Measurements from ENCODE around the gene DPM2. TPM values are rescaled to one million over a fixed set of nuclear protein-coding genes. Genes with fewer than 3 reads are reported as not detected.

The DPM2 gene
- total RNA-seq, 5 donors from 2014 or later (not counting 1 experiment from before 2014, with no cell fraction given) = 32.3 to 66.5 (median 60.5) TPM

DNA sequence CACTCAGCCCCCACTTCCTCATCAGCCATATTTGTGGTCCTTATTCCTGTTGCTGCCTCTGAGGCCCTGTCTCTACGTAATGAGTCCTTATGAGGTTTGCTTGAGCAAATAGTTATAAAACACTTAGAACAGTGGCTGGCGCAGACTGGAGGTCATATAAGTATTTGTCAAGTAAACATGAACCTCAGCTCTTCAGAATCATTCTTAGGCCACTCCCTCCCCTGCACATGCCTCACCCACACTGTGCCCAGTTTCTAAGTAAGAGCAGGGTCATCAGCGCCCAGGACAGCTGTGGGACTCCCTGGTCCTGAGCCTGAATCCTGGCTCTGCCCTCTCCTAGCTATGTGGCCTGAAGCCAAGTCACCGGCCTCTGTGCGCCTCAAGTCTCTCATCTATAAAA lies 24.8 kb downstream of the DPM2 start:
- H3K9me3 Mint-ChIP-seq = no peaks in the 10 kb centered on the region
- no peak overlapping the region for H3K27ac Mint-ChIP-seq
- Histone ChIP-seq H3K27ac (ENCODE audit: low read length) (no peak overlapping the region), H3K27me3 (replicated peaks in 1 of 2; ENCODE audit: control insufficient read depth in 2 of 2, extremely low read depth in 1 of 2, insufficient read depth in 2 of 2, low read length in 1 of 2) (no peaks in the 10 kb centered on the region), H3K4me1 (ENCODE audit: control insufficient read depth in 1 of 2, extremely low read depth in 1 of 2, insufficient read depth in 2 of 2, low read length in 2 of 2) (peaks cover 16 to 45% of the 10 kb centered on the region in 2 experiments), H3K4me3 (ENCODE audit: control insufficient read depth in 1 of 2, extremely low read depth in 1 of 2, low read length in 1 of 2) (no peak overlapping the region), H3K36me3 (ENCODE audit: control insufficient read depth in 2 of 2, extremely low read depth in 1 of 2, insufficient read depth in 1 of 2, low read length in 1 of 2) (peaks cover 5 to 28% of the 10 kb centered on the region in 2 donors), H3K9me3 (no peaks in the 10 kb centered on the region)
- DNase-seq = no peak
- H3K4me3 Mint-ChIP-seq = no peak overlapping the region
- ChIA-PET CTCF (interaction anchor here (1.0 to 1.7 kb wide), 2 partner anchors 10 to 178 kb away, joined by 3 to 4 read pairs; partner anchors contain the start of gene TOR2A (in 1 of the 2)), POLR2A (no interaction called here)
- H3K27me3 Mint-ChIP-seq = no peaks in the 10 kb centered on the region
- ATAC-seq (replicated peaks in 1 of 4) = no peak
- peaks cover 23% of the 10 kb centered on the region for H3K36me3 Mint-ChIP-seq
- H3K4me1 Mint-ChIP-seq = peaks cover 32 to 45% (median 42%) of the 10 kb centered on the region in 3 donors
- WGBS (ENCODE audit: insufficient coverage) = 100% methylated on average over 2 of the region's 5 CpGs

DNA sequence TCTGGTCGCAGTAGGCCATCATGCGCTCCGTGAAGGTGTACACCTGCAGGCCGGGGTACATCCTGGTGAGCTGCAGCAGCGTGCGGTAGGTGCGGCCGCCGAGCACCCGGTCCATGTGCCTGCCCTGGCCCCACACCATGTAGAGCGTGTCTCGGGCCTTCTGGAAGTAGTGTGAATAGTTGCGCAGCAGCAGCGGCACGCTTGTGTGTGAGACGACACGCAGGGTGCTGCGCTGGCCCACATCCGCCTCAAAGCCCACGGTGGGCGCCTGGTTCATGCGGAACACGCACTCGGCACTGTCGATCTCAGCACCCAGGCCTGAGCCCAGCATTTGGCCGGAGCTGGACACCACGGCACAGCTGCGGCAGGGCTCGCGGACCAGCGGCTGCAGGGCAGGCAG lies 25.4 kb downstream of the DPM2 start:
- Mint-ChIP-seq H3K4me1 (peaks cover 27 to 41% (median 40%) of the 10 kb centered on the region in 3 donors), H3K36me3 (peaks cover 23% of the 10 kb centered on the region), H3K9me3 (no peaks in the 10 kb centered on the region), H3K4me3 (no peak overlapping the region), H3K27ac (peak overlapping the region in 1 of 2 donors; percentile 87), H3K27me3 (no peaks in the 10 kb centered on the region)
- ATAC-seq (replicated peaks in 1 of 4) (no peak), DNase-seq (no peak)
- peaks cover 11 to 45% of the 10 kb centered on the region in 2 experiments for H3K4me1 ChIP-seq (ENCODE audit: control insufficient read depth in 1 of 2, extremely low read depth in 1 of 2, insufficient read depth in 2 of 2, low read length in 2 of 2)
- 97% methylated on average over 31 of the region's 31 CpGs for WGBS (ENCODE audit: insufficient coverage)
- H3K36me3 ChIP-seq (ENCODE audit: control insufficient read depth in 2 of 2, extremely low read depth in 1 of 2, insufficient read depth in 1 of 2, low read length in 1 of 2) = peaks cover 5 to 28% of the 10 kb centered on the region in 2 donors
- H3K27ac ChIP-seq (ENCODE audit: low read length) = no peak overlapping the region
- H3K9me3 ChIP-seq = no peaks in the 10 kb centered on the region
- ChIA-PET POLR2A (no interaction called here), CTCF (interaction anchor here in 1 of 2 donors (1.7 kb wide), 1 partner anchor 177 kb away, joined by 3 read pairs; the partner anchor contains the start of gene TOR2A)
- no peak overlapping the region for H3K4me3 ChIP-seq (ENCODE audit: control insufficient read depth in 1 of 2, extremely low read depth in 1 of 2, low read length in 1 of 2)
- no peaks in the 10 kb centered on the region for H3K27me3 ChIP-seq (replicated peaks in 1 of 2; ENCODE audit: control insufficient read depth in 2 of 2, extremely low read depth in 1 of 2, insufficient read depth in 2 of 2, low read length in 1 of 2)

DNA sequence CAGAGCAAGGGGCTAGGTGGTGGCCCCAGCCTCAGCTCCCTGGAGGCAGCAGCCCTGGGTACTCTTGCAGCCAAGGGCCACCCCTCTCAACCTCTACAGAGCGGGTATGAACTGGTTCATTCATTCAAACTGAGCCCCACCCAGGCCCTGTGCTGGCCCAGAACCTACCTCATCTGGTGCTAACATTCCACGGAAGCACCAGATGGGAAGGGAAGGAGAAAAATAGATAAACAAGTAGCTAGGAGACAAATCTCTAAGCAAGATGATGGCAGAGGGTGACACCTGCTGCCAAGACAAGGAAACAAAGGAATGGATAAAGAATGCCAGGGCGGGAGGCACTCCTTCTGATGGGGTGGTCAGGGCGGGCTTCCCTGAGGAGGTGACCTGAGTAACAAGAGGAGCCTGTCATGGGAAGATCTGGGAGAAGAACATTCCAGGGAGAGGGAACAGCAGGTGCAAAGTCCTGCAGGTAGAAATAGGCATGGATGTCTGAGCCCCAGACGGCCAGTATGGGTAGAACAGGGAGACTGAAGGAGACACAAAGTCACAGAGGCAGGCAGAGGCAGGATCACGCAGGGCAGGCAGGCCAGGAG lies 26.9 kb downstream of the DPM2 start:
- peaks cover 34 to 47% (median 46%) of the 10 kb centered on the region in 3 donors for H3K4me1 Mint-ChIP-seq
- DNase-seq = no peak
- peak overlapping the region; percentile 36 to 87 for H3K27ac Mint-ChIP-seq
- H3K4me3 Mint-ChIP-seq = peak overlapping the region in 1 of 3 donors; percentile 4
- H3K27me3 ChIP-seq (replicated peaks in 1 of 2; ENCODE audit: control insufficient read depth in 2 of 2, extremely low read depth in 1 of 2, insufficient read depth in 2 of 2, low read length in 1 of 2) = no peaks in the 10 kb centered on the region
- peak overlapping the region; percentile 18 for H3K27ac ChIP-seq (ENCODE audit: low read length)
- H3K36me3 ChIP-seq (ENCODE audit: control insufficient read depth in 2 of 2, extremely low read depth in 1 of 2, insufficient read depth in 1 of 2, low read length in 1 of 2) = peaks cover 5 to 28% of the 10 kb centered on the region in 2 donors
- H3K9me3 Mint-ChIP-seq = no peaks in the 10 kb centered on the region
- H3K27me3 Mint-ChIP-seq = no peaks in the 10 kb centered on the region
- WGBS (ENCODE audit: insufficient coverage) = 76% methylated on average over 4 of the region's 6 CpGs
- ChIA-PET CTCF (interaction anchor here in 1 of 2 donors (0.6 to 1.0 kb wide), 2 partner anchors 110 to 176 kb away, joined by 5 read pairs; partner anchors contain the start of gene TOR2A), POLR2A (no interaction called here)
- H3K9me3 ChIP-seq = no peaks in the 10 kb centered on the region
- peaks cover 8 to 47% of the 10 kb centered on the region in 2 experiments for H3K4me1 ChIP-seq (ENCODE audit: control insufficient read depth in 1 of 2, extremely low read depth in 1 of 2, insufficient read depth in 2 of 2, low read length in 2 of 2)
- no peak for ATAC-seq (replicated peaks in 1 of 4)
- H3K36me3 Mint-ChIP-seq = peaks cover 23% of the 10 kb centered on the region
- no peak overlapping the region for H3K4me3 ChIP-seq (ENCODE audit: control insufficient read depth in 1 of 2, extremely low read depth in 1 of 2, low read length in 1 of 2)

DNA sequence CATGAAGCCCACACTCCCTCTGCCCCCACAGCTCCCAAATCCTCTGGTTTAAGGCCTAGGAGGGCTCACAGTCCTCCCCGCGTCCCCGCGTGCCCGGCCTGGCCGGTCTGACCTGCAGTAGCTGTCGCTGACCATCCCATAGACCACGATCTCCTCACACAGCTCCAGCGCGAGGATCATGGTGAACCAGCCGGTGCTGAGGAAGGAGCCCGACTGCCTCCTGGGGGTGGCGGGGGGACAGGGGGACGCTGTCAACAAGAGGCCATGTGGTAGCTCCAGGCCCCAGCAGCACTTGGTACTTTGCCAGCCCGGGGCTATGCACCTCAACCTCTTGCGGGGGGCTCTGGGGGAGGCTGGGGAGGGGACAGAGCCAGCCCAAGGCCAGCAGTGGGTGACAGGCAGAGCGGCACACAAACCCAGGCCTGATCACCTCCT lies 27.8 kb downstream of the DPM2 start:
- Mint-ChIP-seq H3K27me3 (no peaks in the 10 kb centered on the region), H3K4me3 (no peak overlapping the region), H3K9me3 (no peaks in the 10 kb centered on the region), H3K36me3 (peaks cover 23% of the 10 kb centered on the region), H3K4me1 (peaks cover 34 to 47% (median 46%) of the 10 kb centered on the region in 3 donors), H3K27ac (peak overlapping the region in 1 of 2 donors; percentile 55)
- Histone ChIP-seq H3K4me3 (ENCODE audit: control insufficient read depth in 1 of 2, extremely low read depth in 1 of 2, low read length in 1 of 2) (no peak overlapping the region), H3K9me3 (no peaks in the 10 kb centered on the region), H3K4me1 (ENCODE audit: control insufficient read depth in 1 of 2, extremely low read depth in 1 of 2, insufficient read depth in 2 of 2, low read length in 2 of 2) (peaks cover 10 to 47% of the 10 kb centered on the region in 2 experiments), H3K27me3 (replicated peaks in 1 of 2; ENCODE audit: control insufficient read depth in 2 of 2, extremely low read depth in 1 of 2, insufficient read depth in 2 of 2, low read length in 1 of 2) (no peaks in the 10 kb centered on the region), H3K27ac (ENCODE audit: low read length) (no peak overlapping the region), H3K36me3 (ENCODE audit: control insufficient read depth in 2 of 2, extremely low read depth in 1 of 2, insufficient read depth in 1 of 2, low read length in 1 of 2) (peaks cover 5 to 28% of the 10 kb centered on the region in 2 donors)
- CTCF ChIA-PET = no interaction called here
- POLR2A ChIA-PET = no interaction called here
- ATAC-seq (replicated peaks in 1 of 4) = no peak
- no peak for DNase-seq
- WGBS (ENCODE audit: insufficient coverage) = 92% methylated on average over 14 of the region's 17 CpGs

DNA sequence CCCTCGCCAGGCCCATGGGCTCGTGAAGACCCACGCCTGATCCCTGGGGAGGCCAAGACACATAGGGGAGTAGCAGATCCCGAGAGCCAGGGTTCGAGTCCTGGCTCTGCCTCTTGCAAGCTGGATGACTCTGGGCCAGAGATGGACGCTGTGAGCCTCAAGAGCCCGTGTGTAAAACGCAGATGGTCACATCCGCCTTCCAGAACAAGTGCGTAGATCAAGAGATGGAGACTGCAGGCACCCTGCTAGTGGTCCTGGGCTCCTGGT lies 29.1 kb downstream of the DPM2 start:
- H3K4me1 Mint-ChIP-seq = peaks cover 46 to 52% (median 51%) of the 10 kb centered on the region in 3 donors
- no peak overlapping the region for H3K4me3 ChIP-seq (ENCODE audit: control insufficient read depth in 1 of 2, extremely low read depth in 1 of 2, low read length in 1 of 2)
- ChIA-PET CTCF (no interaction called here), POLR2A (no interaction called here)
- no peaks in the 10 kb centered on the region for H3K27me3 Mint-ChIP-seq
- no peak for ATAC-seq (replicated peaks in 1 of 4)
- no peaks in the 10 kb centered on the region for H3K9me3 ChIP-seq
- peaks cover 21 to 55% of the 10 kb centered on the region in 2 experiments for H3K4me1 ChIP-seq (ENCODE audit: control insufficient read depth in 1 of 2, extremely low read depth in 1 of 2, insufficient read depth in 2 of 2, low read length in 2 of 2)
- 96% methylated on average over 8 of the region's 10 CpGs for WGBS (ENCODE audit: insufficient coverage)
- peaks cover 5 to 27% of the 10 kb centered on the region in 2 donors for H3K36me3 ChIP-seq (ENCODE audit: control insufficient read depth in 2 of 2, extremely low read depth in 1 of 2, insufficient read depth in 1 of 2, low read length in 1 of 2)
- H3K27ac ChIP-seq (ENCODE audit: low read length) = no peak overlapping the region
- H3K27me3 ChIP-seq (replicated peaks in 1 of 2; ENCODE audit: control insufficient read depth in 2 of 2, extremely low read depth in 1 of 2, insufficient read depth in 2 of 2, low read length in 1 of 2) = no peaks in the 10 kb centered on the region
- H3K4me3 Mint-ChIP-seq = no peak overlapping the region
- H3K36me3 Mint-ChIP-seq = peaks cover 18% of the 10 kb centered on the region
- H3K27ac Mint-ChIP-seq = peak overlapping the region in 1 of 2 donors; percentile 61
- H3K9me3 Mint-ChIP-seq = no peaks in the 10 kb centered on the region
- no peak for DNase-seq

DNA sequence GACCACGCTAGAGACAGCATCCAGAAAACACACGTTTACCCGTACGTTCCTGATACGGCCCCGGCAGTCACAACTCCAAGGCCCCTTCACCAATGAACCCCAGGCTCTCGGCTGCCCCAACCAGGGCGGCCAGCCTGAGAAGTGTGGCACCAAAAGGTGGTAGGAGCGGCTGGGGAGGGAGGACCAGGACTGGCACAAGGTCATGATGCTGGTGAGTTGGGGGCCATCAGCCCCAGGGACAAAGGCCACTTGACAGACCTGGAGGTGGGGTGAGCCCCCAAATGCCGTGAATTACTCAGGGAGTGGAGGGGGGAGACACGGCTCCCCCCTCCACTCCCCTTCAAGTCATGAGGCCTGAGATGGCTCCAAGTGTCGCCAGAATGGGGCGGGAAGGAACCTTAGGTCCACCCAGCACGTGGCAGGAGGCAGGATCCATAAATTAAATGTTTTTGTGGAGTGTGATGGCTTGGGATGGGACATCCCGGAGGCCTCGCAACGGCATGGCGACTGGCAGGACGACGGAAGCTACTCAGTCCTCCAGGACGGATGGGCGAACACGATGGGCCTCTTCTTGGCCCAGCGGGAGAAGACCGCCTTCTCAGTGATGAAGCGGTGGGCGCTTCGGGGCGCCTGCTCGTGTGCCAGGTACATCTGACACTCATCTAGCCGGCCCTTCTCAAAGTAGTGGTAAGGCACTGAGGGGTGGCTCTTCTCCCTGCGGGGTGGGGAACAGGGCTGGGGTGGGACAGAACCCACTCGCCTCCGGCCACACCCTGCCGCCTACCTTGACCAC lies 29.6 kb downstream of the DPM2 start:
- POLR2A ChIA-PET = no interaction called here
- 88% methylated on average over 15 of the region's 35 CpGs for WGBS (ENCODE audit: insufficient coverage)

More for the DNA sequence above, 29.6 kb downstream of the DPM2 start:
- peaks cover 26 to 60% of the 10 kb centered on the region in 2 experiments for H3K4me1 ChIP-seq (ENCODE audit: control insufficient read depth in 1 of 2, extremely low read depth in 1 of 2, insufficient read depth in 2 of 2, low read length in 2 of 2)
- H3K27me3 Mint-ChIP-seq = no peaks in the 10 kb centered on the region
- no peak for DNase-seq
- H3K9me3 Mint-ChIP-seq = no peaks in the 10 kb centered on the region
- ATAC-seq (replicated peaks in 1 of 4) = no peak
- H3K4me3 ChIP-seq (ENCODE audit: control insufficient read depth in 1 of 2, extremely low read depth in 1 of 2, low read length in 1 of 2) = no peak overlapping the region
- peaks cover 51 to 57% (median 55%) of the 10 kb centered on the region in 3 donors for H3K4me1 Mint-ChIP-seq
- peaks cover 17% of the 10 kb centered on the region for H3K36me3 Mint-ChIP-seq
- H3K36me3 ChIP-seq (ENCODE audit: control insufficient read depth in 2 of 2, extremely low read depth in 1 of 2, insufficient read depth in 1 of 2, low read length in 1 of 2) = peaks cover 5 to 27% of the 10 kb centered on the region in 2 donors
- H3K27ac ChIP-seq (ENCODE audit: low read length) = peak overlapping the region; percentile 99
- H3K27me3 ChIP-seq (replicated peaks in 1 of 2; ENCODE audit: control insufficient read depth in 2 of 2, extremely low read depth in 1 of 2, insufficient read depth in 2 of 2, low read length in 1 of 2) = no peaks in the 10 kb centered on the region
- no peak overlapping the region for H3K4me3 Mint-ChIP-seq
- CTCF ChIA-PET = no interaction called here
- H3K27ac Mint-ChIP-seq = peak overlapping the region; percentile 99 to 100
- H3K9me3 ChIP-seq = no peaks in the 10 kb centered on the region

Measured in T-cell (primary cell).